GM12873 (cell line): ENCODE data around the gene PLAAT5.
A peak's percentile ranks its signal among the peaks of the same experiment; 100 is the strongest.

ENCODE experiments used
- CTCF ChIP-seq: IDR thresholded peaks from 2 replicates; pipeline ENCODE4 v1.5.1; 2012; ENCODE audit warnings: low read depth, mild to moderate bottlenecking, moderate library complexity, low read length, control low read depth; ENCODE audit not compliant: insufficient read depth; ENCODE audit errors: missing control alignments

The PLAAT5 gene

GRCh38 chr11:63488789-63489188 lies 2.2 kb downstream of the PLAAT5 start:
- TF ChIP-seq CTCF: no peak

DNA sequence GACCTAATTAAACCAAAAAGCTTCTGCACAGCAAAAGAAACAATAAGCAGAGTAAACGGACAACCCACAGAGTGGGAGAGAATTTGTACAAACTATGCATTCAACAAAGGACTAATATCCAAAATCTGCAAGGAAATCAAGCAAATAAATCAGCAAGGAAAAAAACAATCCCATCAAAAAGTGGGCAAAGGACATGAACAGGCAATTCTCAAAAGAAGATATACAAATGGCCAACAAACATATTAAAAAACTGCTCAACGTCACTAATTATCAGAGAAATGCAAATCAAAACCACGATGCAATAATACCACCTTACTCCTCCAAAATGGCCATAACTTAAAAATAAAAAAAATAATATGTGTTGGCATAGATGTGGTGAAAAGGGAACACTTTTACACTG lies 5.2 kb downstream of the PLAAT5 start:
- TF ChIP-seq CTCF: no peak

- TF ChIP-seq CTCF: no peak
Measured at GRCh38 chr11:63480039-63480438, 10.9 kb downstream of the PLAAT5 start.

DNA sequence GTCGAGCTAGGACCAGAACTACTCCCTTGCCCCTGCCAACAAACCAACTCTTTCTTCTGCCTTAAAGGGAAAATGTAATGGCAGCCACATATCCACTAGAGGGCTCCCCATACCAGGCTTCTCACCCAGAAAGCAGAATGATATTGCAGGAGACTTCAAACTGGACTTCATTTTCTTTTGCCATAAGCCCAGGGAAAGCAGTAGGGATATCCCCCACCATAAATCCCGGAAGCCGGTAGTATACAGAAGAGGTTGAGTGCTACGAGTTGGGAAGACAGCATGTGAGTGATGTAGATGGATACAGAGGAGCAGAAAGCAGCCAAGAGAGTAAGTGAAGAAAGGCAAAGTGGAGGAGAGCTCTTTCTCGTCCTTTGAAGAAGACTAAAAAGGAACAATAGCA lies 12.1 kb downstream of the PLAAT5 start:
- TF ChIP-seq CTCF: peak; percentile 92

- TF ChIP-seq CTCF: no peak
Measured at GRCh38 chr11:63476618-63477017, 14.3 kb downstream of the PLAAT5 start.

DNA sequence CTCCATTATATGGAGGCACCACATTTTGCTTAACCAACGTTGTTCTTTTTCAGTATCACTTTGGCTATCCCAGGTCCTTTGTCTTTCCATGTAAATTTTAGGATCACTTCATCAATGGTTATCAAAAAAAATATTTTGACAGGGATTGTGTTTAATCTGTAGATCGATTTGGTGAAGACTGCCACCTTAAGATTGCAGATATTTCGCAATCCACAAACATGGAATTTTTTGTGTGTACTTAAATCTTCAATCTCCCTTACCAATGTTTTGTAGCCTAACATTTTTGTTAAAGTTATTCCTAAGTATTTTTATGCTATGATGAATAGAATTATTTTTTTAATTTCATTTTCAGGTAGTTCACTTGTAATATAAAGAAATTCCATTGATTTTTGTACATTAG lies 18.6 kb downstream of the PLAAT5 start:
- no peak for TF ChIP-seq CTCF

DNA sequence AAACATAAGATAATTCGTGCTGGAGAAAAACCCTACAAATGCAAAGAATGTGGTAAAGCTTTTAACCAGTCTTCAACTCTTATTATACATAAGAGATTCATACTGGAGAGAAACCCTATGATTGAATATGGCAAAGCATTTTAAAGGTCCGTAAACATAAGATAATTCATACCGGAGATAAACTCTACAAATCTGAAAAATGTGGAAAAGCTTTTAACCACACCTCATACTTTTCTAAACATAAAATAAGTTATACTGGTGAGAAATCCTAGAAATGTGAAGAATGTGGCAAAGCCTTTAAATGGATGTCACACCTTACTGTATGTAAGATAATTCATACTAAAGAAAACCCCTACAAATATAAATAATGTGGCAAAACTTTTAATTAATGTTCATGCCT lies 20.7 kb downstream of the PLAAT5 start:
- no peak for TF ChIP-seq CTCF

DNA sequence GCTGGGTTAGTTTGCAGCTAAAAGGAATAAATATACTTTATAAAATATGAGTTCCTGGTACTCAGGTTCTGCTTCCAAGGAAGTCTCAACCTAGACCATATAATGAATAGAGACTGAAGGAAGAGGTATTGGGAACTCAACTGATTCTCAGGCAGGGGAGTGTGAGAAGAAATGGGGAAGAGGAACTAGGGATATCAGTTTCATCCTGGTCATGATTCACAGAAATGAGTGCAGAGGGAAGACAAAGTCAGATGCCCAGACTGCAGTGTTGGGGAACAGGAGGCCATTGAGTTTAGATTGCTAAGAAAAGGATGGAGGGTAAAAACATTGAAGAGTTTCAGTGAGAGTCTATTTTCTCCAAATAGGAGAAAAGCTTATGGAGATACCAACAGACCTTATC lies 28.8 kb downstream of the PLAAT5 start:
- no peak for TF ChIP-seq CTCF
